ENCODE data around the gene MPG.
"Not testable (repeated sequence)": the region's sequence is repeated elsewhere in the genome, so short reads cannot be mapped to it uniquely, and the experiment has no call there.

MPG gene

GRCh38 chr16:106623-107324 lies 28.7 kb downstream of the MPG start:
- H3K36me3 ChIP-seq (ENCODE audit: insufficient read depth, low read length) = peaks cover 12% of the 10 kb centered on the region
- no peaks in the 10 kb centered on the region for H3K9me3 ChIP-seq (ENCODE audit: low read length)
- no peaks in the 10 kb centered on the region for H3K27me3 ChIP-seq (ENCODE audit: insufficient read depth, low read length)
- H3K4me3 ChIP-seq (ENCODE audit: low read length) = no peak overlapping the region
- no peak overlapping the region for H2AFZ ChIP-seq (ENCODE audit: low read depth, low read length)
- peaks cover 4% of the 10 kb centered on the region for H3K4me1 ChIP-seq (ENCODE audit: insufficient read depth, low read length)

GRCh38 chr16:112153-112840 lies 34.3 kb downstream of the MPG start:
- no peaks in the 10 kb centered on the region for H3K27me3 ChIP-seq (ENCODE audit: insufficient read depth, low read length)
- no peaks in the 10 kb centered on the region for H3K9me3 ChIP-seq (ENCODE audit: low read length)
- H3K4me1 ChIP-seq (ENCODE audit: insufficient read depth, low read length) = no peaks in the 10 kb centered on the region
- no peak overlapping the region for H3K4me3 ChIP-seq (ENCODE audit: low read length)
- H3K36me3 ChIP-seq (ENCODE audit: insufficient read depth, low read length) = peaks cover 20% of the 10 kb centered on the region
- no peak overlapping the region for H2AFZ ChIP-seq (ENCODE audit: low read depth, low read length)

- no peaks in the 10 kb centered on the region for H3K4me1 ChIP-seq (ENCODE audit: insufficient read depth, low read length)
- H2AFZ ChIP-seq (ENCODE audit: low read depth, low read length) = no peak overlapping the region
- H3K27me3 ChIP-seq (ENCODE audit: insufficient read depth, low read length) = no peaks in the 10 kb centered on the region
- no peaks in the 10 kb centered on the region for H3K9me3 ChIP-seq (ENCODE audit: low read length)
- H3K36me3 ChIP-seq (ENCODE audit: insufficient read depth, low read length) = peaks cover 17% of the 10 kb centered on the region
- no peak overlapping the region for H3K4me3 ChIP-seq (ENCODE audit: low read length)
These were observed 36.3 kb downstream of the MPG start for GRCh38 chr16:114327-114726.

- Histone ChIP-seq H3K4me1 (ENCODE audit: insufficient read depth, low read length) (no peaks in the 10 kb centered on the region), H3K4me3 (ENCODE audit: low read length) (no peak overlapping the region), H2AFZ (ENCODE audit: low read depth, low read length) (no peak overlapping the region)
These were observed 38.0 kb downstream of the MPG start for GRCh38 chr16:116015-116414.

GRCh38 chr16:117379-118365 lies 39.6 kb downstream of the MPG start:
- no peaks in the 10 kb centered on the region for H3K27me3 ChIP-seq (ENCODE audit: insufficient read depth, low read length)
- H3K4me3 ChIP-seq (ENCODE audit: low read length) = no peak overlapping the region
- no peaks in the 10 kb centered on the region for H3K4me1 ChIP-seq (ENCODE audit: insufficient read depth, low read length)
- H3K36me3 ChIP-seq (ENCODE audit: insufficient read depth, low read length) = peaks cover 5% of the 10 kb centered on the region
- H3K9me3 ChIP-seq (ENCODE audit: low read length) = no peaks in the 10 kb centered on the region
- no peak overlapping the region for H2AFZ ChIP-seq (ENCODE audit: low read depth, low read length)

More at GRCh38 chr16:116015-116414, 38.0 kb downstream of the MPG start:
- Histone ChIP-seq H3K9me3 (ENCODE audit: low read length) (no peaks in the 10 kb centered on the region), H3K36me3 (ENCODE audit: insufficient read depth, low read length) (peaks cover 16% of the 10 kb centered on the region), H3K27me3 (ENCODE audit: insufficient read depth, low read length) (no peaks in the 10 kb centered on the region)

GRCh38 chr16:118857-119256 lies 40.8 kb downstream of the MPG start:
- Histone ChIP-seq H2AFZ (ENCODE audit: low read depth, low read length) (no peak overlapping the region), H3K4me3 (ENCODE audit: low read length) (no peak overlapping the region), H3K4me1 (ENCODE audit: insufficient read depth, low read length) (no peaks in the 10 kb centered on the region), H3K9me3 (ENCODE audit: low read length) (no peaks in the 10 kb centered on the region), H3K36me3 (ENCODE audit: insufficient read depth, low read length) (peaks cover 3% of the 10 kb centered on the region), H3K27me3 (ENCODE audit: insufficient read depth, low read length) (no peaks in the 10 kb centered on the region)

- Histone ChIP-seq H3K27me3 (ENCODE audit: insufficient read depth, low read length) (no peaks in the 10 kb centered on the region), H2AFZ (ENCODE audit: low read depth, low read length) (no peak overlapping the region)
These were observed 41.3 kb downstream of the MPG start for GRCh38 chr16:119295-119694.

GRCh38 chr16:119835-120491 lies 41.9 kb downstream of the MPG start:
- H3K9me3 ChIP-seq (ENCODE audit: low read length) = no peaks in the 10 kb centered on the region
- no peak overlapping the region for H3K4me3 ChIP-seq (ENCODE audit: low read length)
- H2AFZ ChIP-seq (ENCODE audit: low read depth, low read length) = no peak overlapping the region
- peaks cover 3% of the 10 kb centered on the region for H3K36me3 ChIP-seq (ENCODE audit: insufficient read depth, low read length)
- H3K4me1 ChIP-seq (ENCODE audit: insufficient read depth, low read length) = no peaks in the 10 kb centered on the region
- no peaks in the 10 kb centered on the region for H3K27me3 ChIP-seq (ENCODE audit: insufficient read depth, low read length)

More at GRCh38 chr16:119295-119694, 41.3 kb downstream of the MPG start:
- Histone ChIP-seq H3K4me3 (ENCODE audit: low read length) (no peak overlapping the region), H3K9me3 (ENCODE audit: low read length) (no peaks in the 10 kb centered on the region), H3K4me1 (ENCODE audit: insufficient read depth, low read length) (no peaks in the 10 kb centered on the region), H3K36me3 (ENCODE audit: insufficient read depth, low read length) (peaks cover 3% of the 10 kb centered on the region)

GRCh38 chr16:120756-121155 lies 42.7 kb downstream of the MPG start:
- no peaks in the 10 kb centered on the region for H3K4me1 ChIP-seq (ENCODE audit: insufficient read depth, low read length)
- no peaks in the 10 kb centered on the region for H3K27me3 ChIP-seq (ENCODE audit: insufficient read depth, low read length)
- no peak overlapping the region for H3K4me3 ChIP-seq (ENCODE audit: low read length)
- no peaks in the 10 kb centered on the region for H3K9me3 ChIP-seq (ENCODE audit: low read length)
- H2AFZ ChIP-seq (ENCODE audit: low read depth, low read length) = no peak overlapping the region
- H3K36me3 ChIP-seq (ENCODE audit: insufficient read depth, low read length) = peaks cover 3% of the 10 kb centered on the region

GRCh38 chr16:122361-122760 lies 44.3 kb downstream of the MPG start:
- Histone ChIP-seq H3K4me1 (ENCODE audit: insufficient read depth, low read length) (no peaks in the 10 kb centered on the region), H3K27me3 (ENCODE audit: insufficient read depth, low read length) (no peaks in the 10 kb centered on the region), H2AFZ (ENCODE audit: low read depth, low read length) (no peak overlapping the region), H3K36me3 (ENCODE audit: insufficient read depth, low read length) (no peaks in the 10 kb centered on the region), H3K4me3 (ENCODE audit: low read length) (no peak overlapping the region), H3K9me3 (ENCODE audit: low read length) (no peaks in the 10 kb centered on the region)

- not testable (repeated sequence) for H3K4me1 ChIP-seq (ENCODE audit: insufficient read depth, low read length); H3K27me3 ChIP-seq (ENCODE audit: insufficient read depth, low read length); H3K9me3 ChIP-seq (ENCODE audit: low read length); H3K36me3 ChIP-seq (ENCODE audit: insufficient read depth, low read length); H2AFZ ChIP-seq (ENCODE audit: low read depth, low read length); H3K4me3 ChIP-seq (ENCODE audit: low read length)
These were observed 45.7 kb downstream of the MPG start for GRCh38 chr16:123558-124350.

- Histone ChIP-seq H3K4me1 (ENCODE audit: insufficient read depth, low read length) (no peaks in the 10 kb centered on the region), H2AFZ (ENCODE audit: low read depth, low read length) (no peak overlapping the region), H3K4me3 (ENCODE audit: low read length) (no peak overlapping the region), H3K9me3 (ENCODE audit: low read length) (no peaks in the 10 kb centered on the region), H3K27me3 (ENCODE audit: insufficient read depth, low read length) (no peaks in the 10 kb centered on the region), H3K36me3 (ENCODE audit: insufficient read depth, low read length) (no peaks in the 10 kb centered on the region)
These were observed 47.0 kb downstream of the MPG start for GRCh38 chr16:125011-125410.

All from neuron (in vitro differentiated cells).